H7 (cell line): Measurements from ENCODE around the gene NFKB1. TPM values are rescaled to one million over a fixed set of nuclear protein-coding genes. Genes with fewer than 3 reads are reported as not detected.
"Not testable (repeated sequence)": the region's sequence is repeated elsewhere in the genome, so short reads cannot be mapped to it uniquely, and the experiment has no call there.

ENCODE experiments used
- DNase-seq: peaks from one replicate; pipeline ENCODE4 v3.0.0; 2012
- H3K27me3 ChIP-seq: 2 replicates; pipeline ENCODE4 v1.6.0; 2011; ENCODE audit warnings: mild to moderate bottlenecking, low read length; ENCODE audit not compliant: control insufficient read depth, insufficient read depth
- H3K36me3 ChIP-seq: replicated peaks from 2 replicates; pipeline ENCODE4 v1.5.1; 2011; ENCODE audit warnings: low read length; ENCODE audit not compliant: control insufficient read depth, insufficient read depth
- H3K4me3 ChIP-seq: 2 replicates; pipeline ENCODE4 v1.5.1; 2011; ENCODE audit warnings: low read depth, mild to moderate bottlenecking, control low read depth, low read length, moderate library complexity; ENCODE audit not compliant: insufficient read depth
- total RNA-seq: library from RNA; depleted of rRNA; stranded (reverse); fragments of >200 nt; shearing (Covaris generic); gene quantifications from 2 replicates; pipeline ENCODE4 v1.2.3, GENCODE V29; 2014

The NFKB1 gene
- total RNA-seq, 1 experiment from 2014 or later, result 6.8 TPM

DNA sequence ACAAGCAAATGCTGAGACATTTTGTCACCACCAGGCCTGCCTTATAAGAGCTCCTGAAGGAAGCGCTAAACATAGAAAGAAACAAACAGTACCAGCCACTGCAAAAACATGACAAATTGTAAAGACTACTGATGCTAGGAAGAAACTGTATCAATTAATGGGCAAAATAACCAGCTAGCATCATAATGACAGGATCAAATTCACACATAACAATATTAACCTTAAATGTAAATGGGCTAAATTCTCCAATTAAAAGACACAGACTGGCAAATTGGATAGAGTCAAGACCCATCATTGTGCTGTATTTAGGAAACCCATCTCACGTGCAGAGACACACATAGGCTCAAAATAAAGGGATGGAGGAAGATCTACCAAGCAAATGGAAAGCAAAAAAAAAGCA lies 21.3 kb upstream of the NFKB1 start:
- not testable (repeated sequence) for H3K36me3 ChIP-seq, H3K27me3 ChIP-seq, H3K4me3 ChIP-seq, DNase-seq

DNA sequence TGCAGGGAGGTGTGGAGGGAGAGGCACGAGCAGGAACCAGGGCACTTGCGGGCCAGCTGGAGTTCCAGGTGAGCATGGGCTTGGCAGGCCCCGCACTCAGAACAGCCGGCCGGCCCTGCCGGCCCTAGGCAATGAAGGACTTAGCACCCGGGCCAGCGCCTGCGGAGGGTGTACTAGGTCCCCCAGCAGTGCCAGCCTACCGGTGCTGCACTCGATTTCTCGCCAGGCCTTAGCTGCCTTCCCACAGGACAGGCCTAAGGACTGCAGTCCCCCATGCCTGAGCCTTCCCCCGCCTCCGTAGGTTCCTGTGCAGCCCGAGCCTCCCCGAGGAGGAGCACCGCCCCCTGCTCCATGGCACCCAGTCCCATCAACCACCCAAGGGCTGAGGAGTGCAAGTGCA lies 18.0 kb upstream of the NFKB1 start:
- DNase-seq, result no peak
- H3K27me3 ChIP-seq, result no peaks in the 10 kb centered on the region
- no peaks in the 10 kb centered on the region for H3K36me3 ChIP-seq
- H3K4me3 ChIP-seq, result no peak overlapping the region

DNA sequence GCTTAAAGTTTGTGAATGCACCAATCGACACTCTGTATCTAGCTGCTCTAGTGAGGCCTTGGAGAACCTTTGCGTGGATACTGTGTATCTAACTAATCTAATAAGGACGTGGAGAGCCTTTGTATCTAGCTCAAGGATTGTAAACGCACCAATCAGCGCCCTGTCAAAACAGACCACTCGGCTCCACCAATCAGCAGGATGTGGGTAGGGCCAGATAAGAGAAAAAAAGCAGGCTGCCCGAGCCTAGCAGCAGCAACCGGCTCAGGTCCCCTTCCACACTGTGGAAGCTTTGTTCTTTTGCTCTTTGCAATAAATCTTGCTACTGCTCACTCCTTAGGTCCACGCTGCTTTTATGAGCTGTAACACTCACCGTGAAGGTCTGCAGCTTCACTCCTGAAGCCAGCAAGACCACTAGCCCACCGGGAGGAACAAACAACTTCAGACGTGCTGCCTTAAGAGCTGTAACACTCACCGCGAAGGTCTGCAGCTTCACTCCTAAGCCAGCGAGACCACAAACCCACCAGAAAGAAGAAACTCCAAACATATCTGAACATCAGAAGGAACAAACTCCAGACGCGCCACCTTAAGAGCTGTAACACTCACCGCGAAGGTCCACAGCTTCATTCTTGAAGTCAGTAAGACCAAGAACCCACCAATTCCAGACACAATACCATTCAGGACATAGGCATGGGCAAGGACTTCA lies 17.0 kb upstream of the NFKB1 start:
- H3K27me3 ChIP-seq, DNase-seq, H3K36me3 ChIP-seq, H3K4me3 ChIP-seq: not testable (repeated sequence)

DNA sequence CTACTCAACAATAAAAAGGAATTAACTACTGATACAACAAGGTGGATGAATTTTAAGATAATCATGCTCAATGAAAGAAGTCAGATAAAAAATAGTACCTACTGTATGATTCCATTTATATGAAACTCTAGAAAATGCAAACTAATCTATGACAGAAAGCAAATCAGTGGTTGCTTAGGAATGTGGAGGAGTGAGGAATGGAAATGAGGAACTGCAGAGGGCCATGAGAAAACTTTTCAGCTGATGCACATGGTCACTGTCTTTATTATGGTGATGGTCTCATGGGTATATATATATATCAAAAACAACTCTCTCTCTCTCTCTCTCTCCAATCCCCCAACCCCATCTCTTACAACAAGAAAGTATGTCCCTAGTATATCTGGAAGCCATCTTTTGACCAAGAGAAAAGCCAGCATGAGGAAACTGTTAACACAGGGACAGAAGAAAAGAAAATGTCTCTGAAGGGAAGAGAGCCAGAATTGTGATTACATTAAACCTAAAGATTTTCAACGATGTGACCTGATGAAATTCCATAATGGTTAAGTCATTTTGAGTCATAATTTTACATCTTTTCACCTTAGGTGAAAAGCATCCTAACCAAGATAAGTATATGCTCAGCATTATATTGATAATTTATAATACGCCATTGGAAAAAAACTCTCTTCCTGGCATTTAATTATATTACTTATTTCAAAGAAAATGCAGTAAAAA lies 8.5 kb upstream of the NFKB1 start:
- Histone ChIP-seq H3K36me3 (no peaks in the 10 kb centered on the region), H3K4me3 (no peak overlapping the region), H3K27me3 (no peaks in the 10 kb centered on the region; the same call in 1 of the 2 replicates)
- DNase-seq, result no peak

DNA sequence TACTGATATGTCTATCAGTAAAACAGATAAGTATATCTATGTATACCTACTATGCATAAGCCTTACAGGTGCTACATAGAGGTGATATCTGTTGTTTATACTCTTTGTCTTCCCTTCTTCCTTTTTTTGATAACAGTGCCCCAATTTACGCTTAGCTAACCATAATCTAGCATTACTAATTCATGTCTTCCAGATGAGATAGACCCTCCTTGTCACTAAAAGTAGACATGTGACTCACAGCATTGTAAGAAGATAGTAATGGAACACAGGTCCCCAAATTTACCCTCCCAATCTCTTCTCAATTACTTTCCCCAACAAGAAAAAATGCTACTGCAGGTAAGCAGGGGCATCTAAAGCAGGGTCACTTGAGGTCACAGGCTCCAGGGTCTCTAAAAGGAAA lies 7.9 kb upstream of the NFKB1 start:
- Histone ChIP-seq H3K4me3 (no peak overlapping the region), H3K27me3 (no peaks in the 10 kb centered on the region; the same call in 1 of the 2 replicates)
- no peak for DNase-seq

DNA sequence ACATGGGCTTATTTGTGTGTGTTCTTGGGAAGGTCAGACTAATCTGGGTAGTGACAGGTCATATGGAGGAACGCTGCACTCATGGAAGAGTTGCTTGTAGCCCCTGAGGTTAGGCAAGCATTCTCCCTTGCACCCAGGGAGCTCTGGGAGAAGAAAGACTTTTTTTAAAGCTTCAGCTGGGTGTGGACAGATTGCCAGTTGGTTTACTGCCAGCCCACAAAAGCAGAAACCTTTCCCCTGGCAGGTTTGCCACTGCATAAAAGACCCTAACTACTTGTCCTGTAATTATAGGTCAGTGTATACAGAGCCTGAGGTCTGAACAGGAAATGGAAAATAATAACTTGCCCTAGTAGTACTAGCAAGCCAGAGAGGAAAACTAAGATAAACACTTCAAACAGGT lies 7.4 kb upstream of the NFKB1 start:
- no peak for DNase-seq
- Histone ChIP-seq H3K27me3 (no peaks in the 10 kb centered on the region; the same call in 1 of the 2 replicates), H3K36me3 (no peaks in the 10 kb centered on the region), H3K4me3 (no peak overlapping the region)

More for the DNA sequence above, 7.9 kb upstream of the NFKB1 start:
- H3K36me3 ChIP-seq, result no peaks in the 10 kb centered on the region

DNA sequence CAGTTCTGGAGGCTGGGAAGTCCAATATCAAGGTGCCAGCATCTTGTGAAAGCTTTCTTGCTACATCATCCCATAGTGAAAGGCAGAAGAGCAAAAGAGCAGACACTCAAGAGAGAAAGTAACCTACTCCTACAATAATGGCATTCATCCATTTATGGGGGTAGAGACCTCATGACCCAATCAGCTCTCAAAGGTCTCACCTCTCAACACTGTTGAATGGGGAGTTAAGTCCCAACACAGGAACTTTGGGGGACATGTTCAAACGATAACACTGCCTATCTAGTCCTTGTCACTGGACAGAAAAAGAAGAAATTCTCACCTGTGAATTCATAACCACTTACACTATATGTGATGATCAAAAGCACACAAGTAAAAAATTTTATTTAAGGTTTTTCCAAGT lies 6.6 kb upstream of the NFKB1 start:
- no peak for DNase-seq
- Histone ChIP-seq H3K4me3 (no peak overlapping the region), H3K27me3 (no peaks in the 10 kb centered on the region; the same call in 1 of the 2 replicates), H3K36me3 (no peaks in the 10 kb centered on the region)

DNA sequence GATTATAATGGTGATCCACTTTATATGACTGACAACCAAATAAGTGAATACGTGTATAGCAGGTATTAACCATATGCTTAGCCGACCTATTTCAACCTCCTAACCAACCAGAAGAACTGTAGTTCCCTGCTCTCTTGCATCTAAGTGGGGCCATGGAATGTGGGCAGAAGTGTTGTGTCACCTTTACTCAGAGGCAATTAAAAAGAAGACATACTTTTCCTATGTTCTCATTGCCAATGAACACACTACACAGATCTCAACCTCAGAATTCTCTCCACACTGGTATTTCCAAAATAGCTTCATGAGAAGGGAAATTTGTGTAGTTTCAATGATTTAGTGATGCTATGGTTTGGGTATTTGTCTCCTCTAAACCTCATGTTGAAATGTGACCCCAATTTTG lies 3.2 kb upstream of the NFKB1 start:
- no peak for DNase-seq
- H3K36me3 ChIP-seq, result no peaks in the 10 kb centered on the region
- peaks cover 4% of the 10 kb centered on the region; the same call in 1 of the 2 replicates for H3K27me3 ChIP-seq
- no peak overlapping the region for H3K4me3 ChIP-seq

DNA sequence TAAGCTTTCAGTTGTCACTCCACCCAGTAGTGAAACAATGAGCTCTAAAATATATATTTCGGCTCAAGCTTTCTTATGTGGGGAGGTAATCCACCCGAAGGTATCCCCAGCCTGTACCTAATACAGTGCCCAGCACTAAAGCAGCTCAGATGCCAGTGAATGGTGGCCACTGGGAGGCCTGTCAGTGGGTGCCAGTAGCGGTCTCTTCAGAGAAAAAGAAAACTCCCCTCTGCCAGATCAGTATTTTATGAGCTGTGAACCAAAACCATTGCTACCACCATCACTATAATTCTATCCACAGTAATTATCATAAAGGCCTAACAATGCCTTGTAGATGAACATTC lies 835 bp upstream of the NFKB1 start:
- Histone ChIP-seq H3K36me3 (no peaks in the 10 kb centered on the region), H3K27me3 (peaks cover 4% of the 10 kb centered on the region; the same call in 1 of the 2 replicates), H3K4me3 (no peak overlapping the region)
- no peak for DNase-seq

DNA sequence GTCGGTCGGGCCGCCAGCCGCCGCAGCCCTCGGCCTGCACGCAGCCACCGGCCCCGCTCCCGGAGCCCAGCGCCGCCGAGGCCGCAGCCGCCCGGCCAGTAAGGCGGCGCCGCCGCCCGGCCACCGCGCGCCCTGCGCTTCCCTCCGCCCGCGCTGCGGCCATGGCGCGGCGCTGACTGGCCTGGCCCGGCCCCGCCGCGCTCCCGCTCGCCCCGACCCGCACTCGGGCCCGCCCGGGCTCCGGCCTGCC lies 213 bp downstream of the NFKB1 start:
- H3K36me3 ChIP-seq, result no peaks in the 10 kb centered on the region
- peak overlapping the region; percentile 85 for H3K4me3 ChIP-seq
- peak; percentile 71 for DNase-seq
- H3K27me3 ChIP-seq, result peaks cover 4% of the 10 kb centered on the region; the same call in 1 of the 2 replicates

DNA sequence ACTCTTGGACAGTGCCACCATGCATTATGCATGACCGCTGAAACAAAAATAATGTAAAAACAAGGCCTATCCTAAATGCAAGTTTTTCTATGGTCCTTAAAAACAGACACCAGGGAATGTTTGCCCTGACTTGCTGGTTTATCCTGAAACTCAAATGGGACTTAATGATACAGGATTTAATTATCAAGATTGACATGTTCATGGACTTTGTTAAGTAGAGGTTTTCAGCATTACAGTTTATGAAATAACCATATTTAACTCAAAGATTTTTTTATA lies 1.3 kb downstream of the NFKB1 start:
- DNase-seq, result no peak
- H3K36me3 ChIP-seq, result no peaks in the 10 kb centered on the region
- no peak overlapping the region; the same call in 1 of the 2 replicates for H3K4me3 ChIP-seq
- peaks cover 4% of the 10 kb centered on the region; the same call in 1 of the 2 replicates for H3K27me3 ChIP-seq

DNA sequence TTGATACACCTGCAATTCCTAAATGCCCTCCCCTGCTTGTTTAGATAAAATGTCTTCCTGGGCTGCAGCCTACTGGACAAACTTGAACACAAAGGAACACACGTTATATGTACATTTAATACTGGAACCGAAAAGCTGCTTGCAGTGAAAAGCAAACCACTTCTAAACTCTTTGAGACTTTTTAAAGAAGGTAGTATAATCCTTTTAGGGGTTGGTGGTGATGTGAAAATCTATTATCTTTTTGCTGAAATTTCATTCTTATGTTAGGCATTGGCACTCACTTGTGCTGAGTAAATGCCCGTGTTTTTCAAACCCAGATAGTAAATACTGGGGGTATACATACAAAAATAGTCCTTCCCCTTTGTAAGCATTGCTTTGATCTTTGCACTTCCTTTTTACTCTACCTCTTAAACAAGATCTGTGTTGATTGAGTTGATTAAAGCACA lies 2.2 kb downstream of the NFKB1 start:
- Histone ChIP-seq H3K4me3 (no peak overlapping the region), H3K36me3 (no peaks in the 10 kb centered on the region), H3K27me3 (peaks cover 4% of the 10 kb centered on the region; the same call in 1 of the 2 replicates)
- DNase-seq, result no peak

DNA sequence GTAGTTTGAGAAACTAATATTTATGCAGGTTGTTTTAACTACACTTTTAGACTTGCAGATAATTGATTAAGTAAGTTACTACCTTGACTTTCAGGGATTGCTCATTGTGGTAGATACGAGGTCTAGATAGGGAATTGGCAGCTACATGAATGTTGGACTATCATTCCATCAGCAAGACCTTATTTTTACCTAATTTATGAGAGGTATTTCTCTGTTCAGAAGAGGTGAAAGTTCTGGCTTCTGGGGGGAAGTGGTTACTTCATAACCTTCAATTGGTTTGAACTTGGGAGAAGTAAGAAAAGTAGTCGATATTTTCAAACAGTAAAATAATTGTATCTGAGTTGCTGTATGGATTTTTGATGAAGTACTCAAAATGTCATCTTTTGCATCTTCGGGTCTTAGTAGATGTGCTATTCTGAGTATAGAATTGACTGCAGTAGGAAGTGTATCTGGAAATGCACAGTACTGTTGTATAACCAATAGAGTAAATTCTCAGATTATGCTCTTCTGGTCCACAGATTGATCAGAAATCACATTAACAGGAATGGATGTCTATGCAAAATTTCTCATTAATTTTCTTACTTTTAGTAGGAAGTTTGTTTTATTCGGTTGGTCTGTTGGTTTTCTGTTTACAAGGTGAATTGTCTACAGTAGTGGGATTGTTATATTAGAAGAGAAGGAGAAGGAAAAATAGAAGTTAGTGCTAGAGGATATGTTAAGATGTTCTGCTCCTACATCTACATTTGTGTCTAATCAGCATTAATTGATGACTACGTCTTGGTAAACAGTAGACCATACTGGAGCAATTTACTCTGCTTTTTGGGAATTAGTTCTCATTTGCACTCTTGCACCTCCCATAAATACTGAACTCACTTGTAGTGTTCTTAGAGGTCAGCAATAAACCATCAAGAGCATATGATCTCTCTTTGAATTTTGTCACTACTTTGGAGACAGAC lies 3.0 kb downstream of the NFKB1 start:
- H3K36me3 ChIP-seq, result no peaks in the 10 kb centered on the region
- peaks cover 4% of the 10 kb centered on the region; the same call in 1 of the 2 replicates for H3K27me3 ChIP-seq
- no peak overlapping the region for H3K4me3 ChIP-seq
- DNase-seq, result no peak

DNA sequence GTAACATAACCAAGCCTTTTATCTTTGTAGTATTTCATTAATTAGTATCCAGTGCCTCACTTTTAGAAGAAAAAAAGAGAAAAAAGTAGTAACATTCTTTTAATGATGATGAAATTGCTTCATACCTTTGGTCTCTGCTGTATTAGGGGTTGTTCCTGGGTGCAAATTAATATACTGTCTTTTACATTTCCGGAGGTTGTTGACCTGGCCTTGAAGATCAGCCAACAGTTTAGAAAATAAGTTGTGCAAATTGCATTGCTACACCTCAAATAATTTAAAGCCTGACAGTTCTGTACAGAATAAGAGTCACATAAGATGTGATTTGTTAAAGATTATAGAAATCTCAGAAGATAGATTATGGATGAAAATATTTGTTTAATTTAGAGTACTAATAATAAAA lies 3.8 kb downstream of the NFKB1 start:
- Histone ChIP-seq H3K36me3 (no peaks in the 10 kb centered on the region), H3K27me3 (peaks cover 4% of the 10 kb centered on the region; the same call in 1 of the 2 replicates), H3K4me3 (no peak overlapping the region)
- no peak for DNase-seq

DNA sequence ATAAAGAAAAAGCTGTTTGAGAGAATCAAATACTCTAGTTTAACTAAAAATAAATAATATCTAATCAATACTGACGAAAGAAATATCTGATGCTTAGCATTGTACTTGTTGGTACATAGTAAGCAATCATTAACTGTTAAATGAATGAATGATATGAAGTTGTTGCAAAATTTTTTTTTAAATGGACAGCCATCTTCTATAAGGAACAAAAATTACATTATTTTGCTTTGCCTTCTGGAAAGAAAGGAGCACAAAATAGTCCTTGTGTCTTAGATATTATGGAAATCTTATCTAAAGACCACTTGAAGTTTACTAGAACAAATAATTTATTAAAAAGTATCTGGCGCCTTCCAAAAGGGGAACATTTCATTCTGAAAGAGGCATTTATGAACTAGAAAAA lies 4.5 kb downstream of the NFKB1 start:
- no peak for DNase-seq
- Histone ChIP-seq H3K27me3 (no peaks in the 10 kb centered on the region), H3K4me3 (no peak overlapping the region), H3K36me3 (no peaks in the 10 kb centered on the region)
